CD4-positive, alpha-beta T cell (primary cell): ENCODE measurements around the gene PI4K2B. TPM values are rescaled to one million over a fixed set of nuclear protein-coding genes. Genes with fewer than 3 reads are reported as not detected.
A peak's percentile ranks its signal among the peaks of the same experiment; 100 is the strongest.

Source experiments
- ATAC-seq: fragments of 200-7000 bp; cut with Tn5 transposase; one replicate; pipeline ENCODE4 v1.10.0; 2022; ENCODE audit warnings: mild to moderate bottlenecking; ENCODE audit not compliant: poor library complexity
- CTCF ChIA-PET: fragments of 350-600 bp; sonication (Branson Sonifier 250); formaldehyde crosslinking; loops from one replicate; lab custom pipeline; 2021; ENCODE audit warnings: antibody characterized with exemption, inconsistent platforms; lab: Charles Lee
- POLR2A ChIA-PET: fragments of 350-600 bp; sonication (Branson Sonifier 250); formaldehyde crosslinking; loops from one replicate; lab custom pipeline; 2021; ENCODE audit warnings: antibody characterized with exemption, inconsistent platforms; lab: Charles Lee
- DNase-seq, 14 experiments: peaks; one replicate each; pipeline ENCODE4 v3.0.0-alpha.2; 2013 to 2020; ENCODE audit warnings: mixed read lengths in 2 of 14
- H3K27ac ChIP-seq, 2 donors: one replicate each; pipeline versions ENCODE4 v1.5.1 to v1.7.0; 2013; ENCODE audit warnings: low read length in 2 of 2, low read depth in 1 of 2, mild to moderate bottlenecking in 1 of 2
- H3K27me3 ChIP-seq, 2 experiments: 1 replicate in 1 of 2; 2 replicates in 1 of 2; pipeline versions ENCODE4 v1.6.1 to v1.7.0; 2013; ENCODE audit warnings: low read length in 2 of 2, control low read depth in 1 of 2, mild to moderate bottlenecking in 1 of 2, moderate library complexity in 1 of 2; ENCODE audit not compliant: insufficient read depth in 2 of 2, control insufficient read depth in 1 of 2
- H3K36me3 ChIP-seq: one replicate; pipeline ENCODE4 v1.6.1; 2013; ENCODE audit warnings: low read length, control low read depth; ENCODE audit not compliant: insufficient read depth
- H3K4me1 ChIP-seq: one replicate; pipeline ENCODE4 v1.6.1; 2013; ENCODE audit warnings: low read length, control low read depth; ENCODE audit not compliant: insufficient read depth
- H3K4me3 ChIP-seq: one replicate; pipeline ENCODE4 v1.5.1; 2013; ENCODE audit warnings: mild to moderate bottlenecking, low read length, moderate library complexity
- H3K9me3 ChIP-seq, 2 experiments: 1 replicate in 1 of 2; 2 replicates in 1 of 2; pipeline versions ENCODE4 v1.6.1 to v1.7.0; 2013; ENCODE audit warnings: low read length in 2 of 2, mild to moderate bottlenecking in 2 of 2, control low read depth in 1 of 2, moderate library complexity in 1 of 2; ENCODE audit not compliant: control insufficient read depth in 1 of 2, insufficient read depth in 1 of 2
- H3K27ac Mint-ChIP-seq: one replicate; pipeline ENCODE4 v1.8.0; 2020; ENCODE audit warnings: mixed read lengths
- H3K27me3 Mint-ChIP-seq: one replicate; pipeline ENCODE4 v1.8.0; 2021; ENCODE audit warnings: mixed read lengths
- H3K36me3 Mint-ChIP-seq: one replicate; pipeline ENCODE4 v1.8.0; 2021; ENCODE audit warnings: low read depth, mixed read lengths
- H3K4me1 Mint-ChIP-seq: one replicate; pipeline ENCODE4 v1.8.0; 2021; ENCODE audit warnings: low read depth, mixed read lengths
- H3K4me3 Mint-ChIP-seq: one replicate; pipeline ENCODE4 v1.8.0; 2020; ENCODE audit warnings: mild to moderate bottlenecking, mixed read lengths
- H3K9me3 Mint-ChIP-seq: one replicate; pipeline ENCODE4 v1.8.0; 2020; ENCODE audit warnings: mixed read lengths
- intact Hi-C, 2 experiments: fragments of 100-400 bp; cut with DNase I in 1 of 2; cut with micrococcal nuclease in 1 of 2; formaldehyde crosslinking; loops; one replicate each; pipeline versions ENCODE4 v1.15.1 to v1.9.0; 2023 to 2025; cut with DNase I, micrococcal nuclease
- total RNA-seq, 174 experiments: library from RNA in 2 of 174; stranded (reverse) in 2 of 174; gene quantifications; one replicate each; pipeline ENCODE4 v1.2.3 and lab custom pipeline; 2021 to 2026
- TF ChIP-seq, protein P1 (sequence below): fragments of 200-600 bp; IDR thresholded peaks from one replicate; pipeline ENCODE4 v1.8.0; 2022; ENCODE audit warnings: antibody characterized with exemption, mild to moderate bottlenecking

The PI4K2B gene
- total RNA-seq, 2 experiments from 2014 or later: 7.0 to 7.2 TPM

- H3K9me3 Mint-ChIP-seq: no peaks in the 10 kb centered on the region
- ChIA-PET CTCF (interaction anchor here (0.6 kb wide), 1 partner anchor 1294 kb away, joined by 4 read pairs; no protein-coding TSS in a partner anchor), POLR2A (no interaction called here)
- H3K9me3 ChIP-seq: no peaks in the 10 kb centered on the region
- no peaks in the 10 kb centered on the region for H3K36me3 ChIP-seq
- H3K27me3 Mint-ChIP-seq: peaks cover 33% of the 10 kb centered on the region
- DNase-seq: no peak
- H3K4me3 Mint-ChIP-seq: no peak overlapping the region
- no peak for ATAC-seq
- peaks cover 0 to 4% of the 10 kb centered on the region in 2 experiments for H3K27me3 ChIP-seq
- no peak overlapping the region for H3K27ac ChIP-seq
- no peak overlapping the region for H3K4me3 ChIP-seq
- TF ChIP-seq, protein P1, sequence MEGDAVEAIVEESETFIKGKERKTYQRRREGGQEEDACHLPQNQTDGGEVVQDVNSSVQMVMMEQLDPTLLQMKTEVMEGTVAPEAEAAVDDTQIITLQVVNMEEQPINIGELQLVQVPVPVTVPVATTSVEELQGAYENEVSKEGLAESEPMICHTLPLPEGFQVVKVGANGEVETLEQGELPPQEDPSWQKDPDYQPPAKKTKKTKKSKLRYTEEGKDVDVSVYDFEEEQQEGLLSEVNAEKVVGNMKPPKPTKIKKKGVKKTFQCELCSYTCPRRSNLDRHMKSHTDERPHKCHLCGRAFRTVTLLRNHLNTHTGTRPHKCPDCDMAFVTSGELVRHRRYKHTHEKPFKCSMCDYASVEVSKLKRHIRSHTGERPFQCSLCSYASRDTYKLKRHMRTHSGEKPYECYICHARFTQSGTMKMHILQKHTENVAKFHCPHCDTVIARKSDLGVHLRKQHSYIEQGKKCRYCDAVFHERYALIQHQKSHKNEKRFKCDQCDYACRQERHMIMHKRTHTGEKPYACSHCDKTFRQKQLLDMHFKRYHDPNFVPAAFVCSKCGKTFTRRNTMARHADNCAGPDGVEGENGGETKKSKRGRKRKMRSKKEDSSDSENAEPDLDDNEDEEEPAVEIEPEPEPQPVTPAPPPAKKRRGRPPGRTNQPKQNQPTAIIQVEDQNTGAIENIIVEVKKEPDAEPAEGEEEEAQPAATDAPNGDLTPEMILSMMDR: no peak
- H3K4me1 ChIP-seq: peaks cover 13% of the 10 kb centered on the region
- intact Hi-C loops: no loop called here
- H3K27ac Mint-ChIP-seq: no peak overlapping the region
- peaks cover 16% of the 10 kb centered on the region for H3K4me1 Mint-ChIP-seq
- H3K36me3 Mint-ChIP-seq: peaks cover 11% of the 10 kb centered on the region
These were observed 74.9 kb downstream of the PI4K2B start for GRCh38 chr4:25308761-25309160.

DNA sequence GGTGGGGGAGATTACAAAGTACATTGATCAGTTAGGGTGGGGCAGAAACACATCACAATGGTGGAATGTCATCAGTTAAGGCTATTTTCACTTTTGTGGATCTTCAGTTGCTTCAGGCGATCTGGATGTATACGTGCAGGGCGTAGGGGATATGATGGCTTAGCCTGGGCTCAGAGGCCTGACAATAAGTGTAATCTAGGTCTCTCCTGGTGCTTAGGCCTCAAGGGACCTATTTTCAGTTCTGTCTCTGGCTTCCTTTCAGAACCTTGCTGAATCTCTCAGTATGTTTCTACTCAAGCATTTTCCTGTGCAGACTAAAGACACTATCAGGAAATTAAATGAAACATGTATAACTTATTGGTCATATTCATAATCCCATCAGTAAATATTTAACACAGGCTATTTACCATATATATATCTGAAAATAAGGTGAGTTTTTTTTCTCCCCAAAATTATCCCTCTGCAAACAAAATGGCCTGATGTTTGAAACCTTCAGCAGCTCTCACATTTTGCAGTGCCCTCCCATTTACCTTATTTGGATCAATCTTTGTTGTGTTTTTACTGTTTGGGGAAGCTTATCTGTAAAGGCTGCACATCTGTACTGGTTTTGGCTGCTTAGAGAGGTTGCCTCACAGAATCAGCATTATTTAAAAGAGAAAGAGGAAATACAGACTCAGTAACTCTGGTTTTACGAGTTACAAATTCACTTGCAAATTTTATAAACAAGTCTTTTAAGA is 76.4 kb downstream of the PI4K2B start:
- intact Hi-C loops: loop anchor here in 1 of 2 experiments (2.0 to 5.0 kb wide), 6 partner anchors 75 to 1547 kb away; partner anchors contain the start of genes DHX15, PI4K2B, SEPSECS and SMIM20
- ChIA-PET CTCF (no interaction called here), POLR2A (no interaction called here)
- no peak for ATAC-seq
- Mint-ChIP-seq H3K4me1 (peaks cover 16% of the 10 kb centered on the region), H3K36me3 (peaks cover 21% of the 10 kb centered on the region), H3K27ac (no peak overlapping the region), H3K9me3 (no peaks in the 10 kb centered on the region), H3K27me3 (peaks cover 25% of the 10 kb centered on the region), H3K4me3 (peak overlapping the region; percentile 34)
- H3K4me3 ChIP-seq: no peak overlapping the region
- H3K4me1 ChIP-seq: peaks cover 13% of the 10 kb centered on the region
- H3K9me3 ChIP-seq: no peaks in the 10 kb centered on the region
- TF ChIP-seq, protein P1: no peak
- no peaks in the 10 kb centered on the region for H3K36me3 ChIP-seq
- no peak for DNase-seq
- no peak overlapping the region for H3K27ac ChIP-seq
- H3K27me3 ChIP-seq: peaks cover 0 to 4% of the 10 kb centered on the region in 2 experiments

GRCh38 chr4:25310803-25311166 is 77.0 kb downstream of the PI4K2B start:
- Histone ChIP-seq H3K9me3 (no peaks in the 10 kb centered on the region), H3K36me3 (peaks cover 3% of the 10 kb centered on the region), H3K27me3 (peaks cover 0 to 4% of the 10 kb centered on the region in 2 experiments), H3K4me3 (no peak overlapping the region), H3K27ac (no peak overlapping the region), H3K4me1 (peaks cover 13% of the 10 kb centered on the region)
- Mint-ChIP-seq H3K9me3 (no peaks in the 10 kb centered on the region), H3K36me3 (peaks cover 26% of the 10 kb centered on the region), H3K4me1 (peaks cover 16% of the 10 kb centered on the region), H3K27ac (no peak overlapping the region), H3K4me3 (peak overlapping the region; percentile 34), H3K27me3 (peaks cover 25% of the 10 kb centered on the region)
- intact Hi-C loops: loop anchor here in 1 of 2 experiments (2.0 to 5.0 kb wide), 6 partner anchors 76 to 1547 kb away; partner anchors contain the start of genes DHX15, PI4K2B, SEPSECS and SMIM20
- ChIA-PET POLR2A (interaction anchor here (0.6 kb wide), 2 partner anchors 66 to 179 kb away, joined by 3 read pairs; partner anchors contain the start of gene ANAPC4), CTCF (interaction anchor here (2.4 kb wide), 1 partner anchor 76 kb away, joined by 71 read pairs; the partner anchor contains the start of gene PI4K2B)
- DNase-seq (no peak), ATAC-seq (no peak)
- TF ChIP-seq, protein P1: no peak
